Endothelial cell of umbilical vein (primary cell): ENCODE data around the gene PRKCZ. TPM values are rescaled to one million over a fixed set of nuclear protein-coding genes. Genes with fewer than 3 reads are reported as not detected.

Source experiments
- BruUV-seq: library from RNA; stranded (reverse); fragments of 400-500 nt; replicated peaks from 2 replicates; lab custom pipeline; 2021; lab: Mats Ljungman, UMichigan
- CTCF ChIA-PET: fragments of 300-600, 350-600 bp; sonication (Branson Sonifier 250); formaldehyde crosslinking; loops from one replicate; lab custom pipeline; 2021; ENCODE audit warnings: antibody characterized with exemption, inconsistent platforms; lab: Charles Lee
- POLR2A ChIA-PET: fragments of 300-600, 350-600 bp; sonication (Branson Sonifier 250); formaldehyde crosslinking; loops from one replicate; lab custom pipeline; 2021; ENCODE audit warnings: antibody characterized with exemption, inconsistent platforms; lab: Charles Lee
- DNase-seq: peaks from one replicate; pipeline ENCODE4 v3.0.0-alpha.2; 2011; ENCODE audit warnings: low read depth, low spot score
- FAIRE-seq: peaks from 2 replicates; lab custom pipeline; 2011; peaks lifted over from hg19 to GRCh38; lab: Jason Lieb, UNC
- H2AFZ ChIP-seq: 2 replicates; pipeline ENCODE4 v1.6.0; 2012; ENCODE audit warnings: low read depth, low read length, control low read depth, inconsistent platforms
- H3K27ac ChIP-seq: 2 replicates; pipeline ENCODE4 v1.5.1; 2011; ENCODE audit warnings: low read depth, mild to moderate bottlenecking, control low read depth, low read length, moderate library complexity; ENCODE audit not compliant: insufficient read depth
- H3K27me3 ChIP-seq, 2 experiments: 2 replicates each; pipeline versions ENCODE4 v1.6.0 to v1.6.1; 2011; ENCODE audit warnings: low read length in 2 of 2, mixed read lengths in 1 of 2; ENCODE audit not compliant: control insufficient read depth in 2 of 2, insufficient read depth in 2 of 2
- H3K36me3 ChIP-seq, 2 experiments: 2 replicates in 1 of 2; 3 replicates in 1 of 2; pipeline ENCODE4 v1.5.1; 2011; ENCODE audit warnings: low read length in 2 of 2, mild to moderate bottlenecking in 1 of 2, moderate library complexity in 1 of 2; ENCODE audit not compliant: control insufficient read depth in 2 of 2, insufficient read depth in 2 of 2; ENCODE audit errors: extremely low read depth in 1 of 2
- H3K4me1 ChIP-seq: 3 replicates; pipeline ENCODE4 v1.5.1; 2011; ENCODE audit warnings: mild to moderate bottlenecking, low read length; ENCODE audit not compliant: control insufficient read depth, insufficient read depth; ENCODE audit errors: extremely low read depth
- H3K4me2 ChIP-seq: 2 replicates; pipeline ENCODE4 v1.6.1; 2011; ENCODE audit warnings: low read length, control low read depth, mixed read lengths; ENCODE audit not compliant: insufficient read depth
- H3K4me3 ChIP-seq, 3 experiments: fragments of 200-600 bp in 1 of 3; sonication (generic), shearing (Covaris generic) in 1 of 3; replicated peaks in 1 of 3; 2 replicates each; pipeline ENCODE4 v1.5.1; 2011 to 2016; ENCODE audit warnings: control low read depth in 3 of 3, low read length in 3 of 3, mild to moderate bottlenecking in 2 of 3, inconsistent platforms in 1 of 3, low read depth in 1 of 3, moderate library complexity in 1 of 3; ENCODE audit not compliant: insufficient read depth in 1 of 3
- H3K79me2 ChIP-seq: 2 replicates; pipeline ENCODE4 v1.6.0; 2012; ENCODE audit warnings: low read length, inconsistent platforms; ENCODE audit not compliant: control insufficient read depth, insufficient read depth
- H3K9ac ChIP-seq: replicated peaks from 2 replicates; pipeline ENCODE3; 2011; ENCODE audit warnings: low read length, control low read depth; ENCODE audit not compliant: insufficient read depth; ENCODE audit errors: extremely low read depth
- H3K9me1 ChIP-seq: replicated peaks from 3 replicates; pipeline ENCODE4 v1.6.0; 2011; ENCODE audit warnings: mild to moderate bottlenecking, low read length; ENCODE audit not compliant: control insufficient read depth, insufficient read depth; ENCODE audit errors: extremely low read depth
- H3K9me3 ChIP-seq: replicated peaks from 2 replicates; pipeline ENCODE4 v1.5.1; 2012; ENCODE audit warnings: low read length, inconsistent platforms; ENCODE audit not compliant: control insufficient read depth, insufficient read depth
- H4K20me1 ChIP-seq: replicated peaks from 2 replicates; pipeline ENCODE3; 2011; ENCODE audit warnings: mild to moderate bottlenecking, low read length; ENCODE audit not compliant: control insufficient read depth, insufficient read depth; ENCODE audit errors: extremely low read depth
- CTCF ChIP-seq, 2 donors: IDR thresholded peaks; 1 replicate in 1 of 2; 2 replicates in 1 of 2; pipeline ENCODE4 v1.5.1; 2011; ENCODE audit warnings: low read length in 2 of 2, mild to moderate bottlenecking in 2 of 2, moderate library complexity in 2 of 2, control low read depth in 1 of 2, inconsistent platforms in 1 of 2, low read depth in 1 of 2; ENCODE audit not compliant: insufficient read depth in 1 of 2; ENCODE audit errors: extremely low read depth in 1 of 2
- EZH2 ChIP-seq: IDR thresholded peaks from 2 replicates; pipeline ENCODE4 v1.6.1; 2012; ENCODE audit warnings: borderline replicate concordance, low read depth, mild to moderate bottlenecking, moderate library complexity, low read length, inconsistent platforms; ENCODE audit not compliant: severe bottlenecking
- FOS ChIP-seq: IDR thresholded peaks from 2 replicates; pipeline ENCODE4 v1.6.1; 2011; ENCODE audit warnings: mild to moderate bottlenecking, low read length, moderate library complexity, borderline replicate concordance; ENCODE audit not compliant: insufficient read depth
- JUN ChIP-seq: IDR thresholded peaks from 2 replicates; pipeline ENCODE4 v1.6.1; 2011; ENCODE audit warnings: borderline replicate concordance, low read depth; ENCODE audit not compliant: insufficient read length, insufficient read depth
- MYC ChIP-seq: IDR thresholded peaks from one replicate; pipeline ENCODE4 v1.6.1; 2011; ENCODE audit warnings: mild to moderate bottlenecking, low read depth, low read length
- POLR2A ChIP-seq: IDR thresholded peaks from 2 replicates; pipeline ENCODE4 v1.6.1; 2012; ENCODE audit warnings: low read depth, mild to moderate bottlenecking, control low read depth, low read length
- POLR2AphosphoS5 ChIP-seq: IDR thresholded peaks from 2 replicates; pipeline ENCODE4 v1.6.1; 2012; ENCODE audit warnings: low read depth, mild to moderate bottlenecking, control low read depth, low read length, moderate library complexity; ENCODE audit not compliant: insufficient read depth
- dilution Hi-C: fragments of 300-500 bp; cut with MboI; formaldehyde crosslinking; loops from one replicate; pipeline ENCODE4 v1.15.0; 2019; ENCODE audit warnings: low sequenced_read_pairs; ENCODE audit not compliant: extremely low pct_ligation_motif_present
- intact Hi-C: fragments of 100-400 bp; cut with micrococcal nuclease; formaldehyde crosslinking; loops from one replicate; pipeline ENCODE4 v1.10.0; 2022
- polyA plus RNA-seq, 4 experiments: library from polyadenylated mRNA; depleted of rRNA in 3 of 4; stranded (reverse) in 3 of 4; unstranded in 1 of 4; fragments of >200 nt; gene quantifications; 2 replicates each; pipeline versions ENCODE4 v1.2.1 to v1.2.3, GENCODE V29; 2011 to 2012; ENCODE audit warnings: missing spikeins in 1 of 4
- total RNA-seq: library from RNA; stranded (reverse); gene quantifications from 2 replicates; pipeline ENCODE4 v1.2.3, GENCODE V29; 2021

The PRKCZ gene
- total and polyA plus RNA-seq, 2 donors (not counting 3 experiments of a cell fraction or from before 2014, with no cell fraction given) = 0.22 to 1.7 TPM

- POLR2A ChIA-PET = no interaction called here
- H3K79me2 ChIP-seq = no peaks in the 10 kb centered on the region
- intact Hi-C loops = no loop called here
- H3K4me1 ChIP-seq = no peaks in the 10 kb centered on the region
- no peak overlapping the region for H3K9ac ChIP-seq
- H4K20me1 ChIP-seq = no peaks in the 10 kb centered on the region
- peaks cover 0 to 1% of the 10 kb centered on the region in 2 experiments for H3K27me3 ChIP-seq
- H3K36me3 ChIP-seq = no peaks in the 10 kb centered on the region
- H3K4me2 ChIP-seq = no peak overlapping the region
- BruUV-seq = no TSS peak
- H3K9me1 ChIP-seq = no peaks in the 10 kb centered on the region
- no peak overlapping the region for H3K4me3 ChIP-seq
- FAIRE-seq = no peak
- no peaks in the 10 kb centered on the region for H3K9me3 ChIP-seq
- CTCF ChIA-PET = no interaction called here
- dilution Hi-C loops = no loop called here
- no peak overlapping the region for H3K27ac ChIP-seq
- no peak for DNase-seq
- no peak for TF ChIP-seq POLR2A
- no peak overlapping the region for H2AFZ ChIP-seq
Measured at GRCh38 chr1:2009101-2010053, 40.8 kb upstream of the PRKCZ start.

DNA sequence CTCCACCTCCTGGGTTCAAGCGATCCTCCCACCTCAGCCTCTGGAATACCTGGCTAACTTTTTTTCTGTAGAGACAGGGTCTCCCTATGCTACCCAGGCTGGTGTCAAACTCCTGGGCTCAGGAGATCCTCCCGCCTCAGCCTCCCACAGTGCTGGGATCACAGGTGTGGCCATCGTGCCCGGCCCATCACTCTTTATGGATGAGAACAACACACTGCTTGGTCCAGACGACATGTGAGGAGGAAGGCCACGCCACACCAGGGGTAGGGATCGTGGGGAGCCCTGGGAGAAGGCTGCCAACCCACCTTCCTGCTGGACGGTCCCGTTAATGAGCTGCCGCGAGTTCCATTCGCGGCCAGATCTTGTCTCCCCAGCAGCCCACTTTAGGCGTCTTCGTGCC lies 36.0 kb upstream of the PRKCZ start:
- no peaks in the 10 kb centered on the region for H3K4me1 ChIP-seq
- no peaks in the 10 kb centered on the region for H4K20me1 ChIP-seq
- intact Hi-C loops (no loop called here), dilution Hi-C loops (no loop called here)
- peaks cover 7 to 16% of the 10 kb centered on the region in 2 experiments for H3K27me3 ChIP-seq
- TF ChIP-seq POLR2AphosphoS5 (no peak), JUN (no peak), CTCF (IDR thresholded peaks at IDR 0.05; ENCODE audit: extremely low read depth in 1 of 2, insufficient read depth in 1 of 2, low read depth in 1 of 2, low read length in 2 of 2) (no peak), FOS (no peak), POLR2A (no peak), MYC (no peak), EZH2 (no peak)
- BruUV-seq = no TSS peak
- no peaks in the 10 kb centered on the region for H3K79me2 ChIP-seq
- H3K9me1 ChIP-seq = no peaks in the 10 kb centered on the region
- H3K36me3 ChIP-seq = no peaks in the 10 kb centered on the region
- no peak overlapping the region for H3K4me3 ChIP-seq
- H2AFZ ChIP-seq = no peak overlapping the region
- FAIRE-seq (no peak), DNase-seq (no peak)
- no peak overlapping the region for H3K9ac ChIP-seq
- H3K27ac ChIP-seq = no peak overlapping the region
- H3K9me3 ChIP-seq = no peaks in the 10 kb centered on the region
- no peak overlapping the region for H3K4me2 ChIP-seq
- POLR2A ChIA-PET = no interaction called here
- CTCF ChIA-PET = no interaction called here
